Measurements from ENCODE around the gene FOXJ1. TPM values are rescaled to one million over a fixed set of nuclear protein-coding genes. Genes with fewer than 3 reads are reported as not detected.
A peak's percentile ranks its signal among the peaks of the same experiment; 100 is the strongest.

Gene FOXJ1
- total RNA-seq, 4 donors from 2014 or later, result 0.82 to 7.4 (median 1.9) TPM; not detected in 1

DNA sequence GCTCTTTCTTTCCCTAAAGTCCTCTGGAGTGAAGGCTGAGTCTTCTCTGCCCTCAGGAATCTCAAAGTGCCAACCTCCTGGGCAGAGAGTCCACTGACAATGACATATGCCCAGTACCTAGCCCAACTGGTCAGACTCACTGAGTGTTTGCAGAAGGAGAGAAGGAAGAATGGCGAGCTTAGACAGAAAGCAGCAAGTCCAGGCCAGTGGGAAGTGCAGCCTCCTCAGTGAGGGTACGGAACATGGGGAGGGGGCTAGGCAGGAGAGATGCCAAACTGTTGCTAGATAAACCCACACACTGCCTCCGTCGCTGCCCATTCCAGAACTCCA, 38.1 kb downstream of the FOXJ1 start:
- intact Hi-C loops (cut with DNase I; ENCODE audit: low total_unique reads), result no loop called here
- H3K36me3 ChIP-seq, result peaks cover 0 to 34% (median 4%) of the 10 kb centered on the region in 4 donors
- no peaks in the 10 kb centered on the region for H3K9me3 ChIP-seq
- in situ Hi-C loops (cut with MboI; ENCODE audit: low pct_ligation_motif_present in 1 of 4, low pct_unique_long_range_greater_than_20kb in 1 of 4, low sequenced_read_pairs in 3 of 4), result no loop called here
- H3K4me1 ChIP-seq, result peaks cover 11 to 33% (median 25%) of the 10 kb centered on the region in 4 donors
- TF ChIP-seq POLR2AphosphoS5 (IDR thresholded peaks at IDR 0.05) (no peak), POLR2A (IDR thresholded peaks at IDR 0.05) (no peak), EP300 (IDR thresholded peaks at IDR 0.05; ENCODE audit: low read depth) (no peak)
- peak overlapping the region; percentile 81 to 87 (median 84) for H3K27ac ChIP-seq
- WGBS, 2 donors (ENCODE audit: low coverage in 1 of 2), result 0% methylated on average over 4 of the region's 4 CpGs; no CpG with 5 or more reads in 1 of the 2 donors
- no peaks in the 10 kb centered on the region for H3K27me3 ChIP-seq
- no peak for DNase-seq
- peak overlapping the region; percentile 64 to 92 (median 75) for H3K4me3 ChIP-seq

DNA sequence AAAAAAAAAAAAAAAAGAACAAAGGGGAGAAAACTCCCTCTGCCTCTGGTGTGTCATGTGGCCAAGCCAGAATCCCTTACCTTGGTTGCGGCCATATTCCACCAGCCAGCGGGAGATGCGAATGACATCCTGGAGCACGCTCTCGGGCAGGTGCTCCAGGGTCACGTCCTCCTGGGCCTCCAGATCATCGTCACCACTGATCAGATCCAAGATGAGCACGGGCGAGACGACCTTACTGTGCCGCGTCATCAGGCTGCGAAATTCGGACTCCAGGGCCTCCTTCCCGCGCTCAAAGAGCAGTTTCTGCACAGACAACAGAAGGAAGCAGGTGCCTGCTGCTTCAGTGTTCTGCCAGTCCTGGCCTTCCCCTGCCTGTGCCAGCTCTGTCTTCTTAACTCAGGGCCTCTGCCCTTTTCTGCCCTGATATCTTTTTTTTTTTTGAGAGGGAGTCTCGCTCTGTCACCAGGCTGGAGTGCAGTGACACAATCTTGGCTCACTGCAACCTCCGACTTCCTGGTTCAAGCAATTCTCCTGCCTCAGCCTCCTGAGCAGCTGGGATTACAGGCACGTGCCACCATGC, 43.2 kb downstream of the FOXJ1 start:
- Histone ChIP-seq H3K27me3 (no peaks in the 10 kb centered on the region), H3K4me3 (no peak overlapping the region), H3K36me3 (peaks cover 0 to 76% (median 19%) of the 10 kb centered on the region in 4 donors), H3K4me1 (peaks cover 5 to 12% (median 7%) of the 10 kb centered on the region in 4 donors), H3K27ac (no peak overlapping the region), H3K9me3 (no peaks in the 10 kb centered on the region)
- in situ Hi-C loops (cut with MboI; ENCODE audit: low pct_ligation_motif_present in 1 of 4, low pct_unique_long_range_greater_than_20kb in 1 of 4, low sequenced_read_pairs in 3 of 4) (no loop called here), intact Hi-C loops (cut with DNase I; ENCODE audit: low total_unique reads) (no loop called here)
- no peak for DNase-seq
- TF ChIP-seq POLR2A (IDR thresholded peaks at IDR 0.05) (no peak), EP300 (IDR thresholded peaks at IDR 0.05; ENCODE audit: low read depth) (no peak), POLR2AphosphoS5 (IDR thresholded peaks at IDR 0.05) (no peak)
- TF ChIP-seq, protein P1, sequence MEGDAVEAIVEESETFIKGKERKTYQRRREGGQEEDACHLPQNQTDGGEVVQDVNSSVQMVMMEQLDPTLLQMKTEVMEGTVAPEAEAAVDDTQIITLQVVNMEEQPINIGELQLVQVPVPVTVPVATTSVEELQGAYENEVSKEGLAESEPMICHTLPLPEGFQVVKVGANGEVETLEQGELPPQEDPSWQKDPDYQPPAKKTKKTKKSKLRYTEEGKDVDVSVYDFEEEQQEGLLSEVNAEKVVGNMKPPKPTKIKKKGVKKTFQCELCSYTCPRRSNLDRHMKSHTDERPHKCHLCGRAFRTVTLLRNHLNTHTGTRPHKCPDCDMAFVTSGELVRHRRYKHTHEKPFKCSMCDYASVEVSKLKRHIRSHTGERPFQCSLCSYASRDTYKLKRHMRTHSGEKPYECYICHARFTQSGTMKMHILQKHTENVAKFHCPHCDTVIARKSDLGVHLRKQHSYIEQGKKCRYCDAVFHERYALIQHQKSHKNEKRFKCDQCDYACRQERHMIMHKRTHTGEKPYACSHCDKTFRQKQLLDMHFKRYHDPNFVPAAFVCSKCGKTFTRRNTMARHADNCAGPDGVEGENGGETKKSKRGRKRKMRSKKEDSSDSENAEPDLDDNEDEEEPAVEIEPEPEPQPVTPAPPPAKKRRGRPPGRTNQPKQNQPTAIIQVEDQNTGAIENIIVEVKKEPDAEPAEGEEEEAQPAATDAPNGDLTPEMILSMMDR (IDR thresholded peaks at IDR 0.05), result no peak
- whole genome bisulfite sequencing, 2 donors (ENCODE audit: low coverage in 1 of 2), result 92 to 96% methylated on average over 3 to 19 of the region's 19 CpGs

DNA sequence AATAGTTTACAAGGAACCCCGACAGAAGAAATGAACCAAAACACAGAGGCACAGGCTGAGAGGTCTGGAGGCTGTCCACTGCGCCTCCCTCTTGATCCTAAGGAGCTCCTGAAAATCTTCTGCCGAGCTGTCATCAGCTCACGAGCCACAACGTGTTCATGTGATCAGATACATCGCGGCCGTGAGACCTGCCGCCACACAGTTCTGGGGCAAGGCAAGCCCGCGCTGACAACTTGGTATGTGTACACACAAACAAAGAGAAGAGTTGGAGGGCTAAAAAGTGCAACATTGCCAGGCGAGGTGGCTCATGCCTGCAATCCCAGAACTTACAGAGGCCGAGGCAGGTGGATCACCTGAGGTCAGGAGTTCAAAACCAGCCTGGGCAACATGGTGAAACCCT, 45.1 kb downstream of the FOXJ1 start:
- intact Hi-C loops (cut with DNase I; ENCODE audit: low total_unique reads), result no loop called here
- H3K27ac ChIP-seq, result no peak overlapping the region
- 90% methylated on average over 13 of the region's 13 CpGs; no CpG with 5 or more reads in 1 of the 2 donors for WGBS, 2 donors (ENCODE audit: low coverage in 1 of 2)
- in situ Hi-C loops (cut with MboI; ENCODE audit: low pct_ligation_motif_present in 1 of 4, low pct_unique_long_range_greater_than_20kb in 1 of 4, low sequenced_read_pairs in 3 of 4), result no loop called here
- H3K4me3 ChIP-seq, result no peak overlapping the region
- H3K9me3 ChIP-seq, result no peaks in the 10 kb centered on the region
- H3K27me3 ChIP-seq, result no peaks in the 10 kb centered on the region
- no peaks in the 10 kb centered on the region for H3K4me1 ChIP-seq
- TF ChIP-seq POLR2A (IDR thresholded peaks at IDR 0.05) (no peak), POLR2AphosphoS5 (IDR thresholded peaks at IDR 0.05) (no peak), EP300 (IDR thresholded peaks at IDR 0.05; ENCODE audit: low read depth) (no peak)
- TF ChIP-seq, protein P1 (IDR thresholded peaks at IDR 0.05), result no peak
- DNase-seq, result no peak
- H3K36me3 ChIP-seq, result peaks cover 0 to 74% (median 15%) of the 10 kb centered on the region in 4 donors

DNA sequence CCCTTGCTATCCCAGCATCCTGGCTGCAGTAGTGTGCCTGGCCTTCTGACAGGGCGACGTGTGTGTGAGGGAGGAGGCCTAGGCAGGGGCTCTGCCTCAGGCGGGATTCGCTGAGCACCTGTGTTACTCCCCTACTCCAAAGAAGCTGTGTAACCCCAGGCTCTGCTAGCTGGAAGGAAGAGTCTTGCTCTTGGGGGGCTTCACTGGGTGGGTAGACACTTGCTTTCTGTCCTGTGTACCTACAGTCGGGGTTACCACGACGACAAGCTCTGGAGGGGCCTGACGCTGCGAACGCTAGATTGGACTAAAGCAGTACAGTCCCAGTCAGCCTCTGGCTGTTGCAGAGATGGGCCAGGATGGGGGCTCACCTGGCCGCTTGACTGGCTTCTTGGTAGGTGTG, 47.0 kb downstream of the FOXJ1 start:
- no peak for TF ChIP-seq EP300 (IDR thresholded peaks at IDR 0.05; ENCODE audit: low read depth)
- no peak for TF ChIP-seq POLR2AphosphoS5 (IDR thresholded peaks at IDR 0.05)
- no peak for TF ChIP-seq POLR2A (IDR thresholded peaks at IDR 0.05)
- TF ChIP-seq, protein P1 (IDR thresholded peaks at IDR 0.05), result no peak
- peaks cover 0 to 75% (median 24%) of the 10 kb centered on the region in 4 donors for H3K36me3 ChIP-seq
- in situ Hi-C loops (cut with MboI; ENCODE audit: low pct_ligation_motif_present in 1 of 4, low pct_unique_long_range_greater_than_20kb in 1 of 4, low sequenced_read_pairs in 3 of 4) (no loop called here), intact Hi-C loops (cut with DNase I; ENCODE audit: low total_unique reads) (no loop called here)
- H3K4me1 ChIP-seq, result no peaks in the 10 kb centered on the region
- 82% methylated on average over 11 of the region's 11 CpGs; no CpG with 5 or more reads in 1 of the 2 donors for WGBS, 2 donors (ENCODE audit: low coverage in 1 of 2)
- H3K27ac ChIP-seq, result no peak overlapping the region
- no peak overlapping the region for H3K4me3 ChIP-seq
- H3K9me3 ChIP-seq, result no peaks in the 10 kb centered on the region
- no peak for DNase-seq
- no peaks in the 10 kb centered on the region for H3K27me3 ChIP-seq
